Measurements from ENCODE around the gene ARHGAP9.

ARHGAP9 gene

GRCh38 chr12:57491393-57492280, 12.0 kb upstream of the ARHGAP9 start:
- DNase-seq: peak; percentile 76

GRCh38 chr12:57490126-57490525, 10.5 kb upstream of the ARHGAP9 start:
- no peak for DNase-seq

- no peak for DNase-seq
These were observed 9.5 kb upstream of the ARHGAP9 start for GRCh38 chr12:57489157-57489641.

GRCh38 chr12:57488402-57489156, 8.9 kb upstream of the ARHGAP9 start:
- peak; percentile 35 for DNase-seq

GRCh38 chr12:57487597-57488401, 8.1 kb upstream of the ARHGAP9 start, which contains the start of gene MARS1:
Gene MARS1 (plus strand): TSS chr12:57488068. CDS start chr12:57488091, 23 bp downstream.
- DNase-seq: peak; percentile 99

- DNase-seq: no peak
These were observed 7.5 kb upstream of the ARHGAP9 start for GRCh38 chr12:57487055-57487596.

GRCh38 chr12:57485695-57486094, 6.0 kb upstream of the ARHGAP9 start:
- no peak for DNase-seq

- DNase-seq: no peak
These were observed 3.8 kb upstream of the ARHGAP9 start for GRCh38 chr12:57483466-57483865.

- DNase-seq: no peak
These were observed 2.0 kb upstream of the ARHGAP9 start for GRCh38 chr12:57481671-57482070.

GRCh38 chr12:57479043-57479375, 657 bp downstream of the ARHGAP9 start:
- DNase-seq: no peak

GRCh38 chr12:57477710-57478681, 1.7 kb downstream of the ARHGAP9 start:
- DNase-seq: peak; percentile 76

GRCh38 chr12:57476993-57477709, 2.5 kb downstream of the ARHGAP9 start:
- peak; percentile 49 for DNase-seq

- DNase-seq: peak; percentile 79
These were observed 3.3 kb downstream of the ARHGAP9 start for GRCh38 chr12:57476162-57476992.

- peak; percentile 41 for DNase-seq
These were observed 4.2 kb downstream of the ARHGAP9 start for GRCh38 chr12:57475271-57476161.

- DNase-seq: no peak
These were observed 4.8 kb downstream of the ARHGAP9 start for GRCh38 chr12:57474862-57475261.

- peak; percentile 28 for DNase-seq
These were observed 5.2 kb downstream of the ARHGAP9 start for GRCh38 chr12:57474430-57474829.

- no peak for DNase-seq
These were observed 5.8 kb downstream of the ARHGAP9 start for GRCh38 chr12:57473886-57474285.

- DNase-seq: no peak
These were observed 6.3 kb downstream of the ARHGAP9 start for GRCh38 chr12:57473392-57473791.

GRCh38 chr12:57472391-57472790, 7.3 kb downstream of the ARHGAP9 start:
- DNase-seq: no peak

Measured in hematopoietic multipotent progenitor cell treated with erythropoietin and hydrocortisone succinate and interleukin-3 and kit ligand, for 6 days (in vitro differentiated cells).